C4-2B (cell line): Measurements from ENCODE around the gene MEX3A.

Experiments
- H3K27ac ChIP-seq: fragments of 450-650 bp; 2 replicates; pipeline ENCODE4 v1.5.1; 2017
- ZFX ChIP-seq: fragments of 450-650 bp; IDR thresholded peaks from 2 replicates; pipeline ENCODE4 v1.6.1; 2017
- TF ChIP-seq, protein P1 (sequence below): fragments of 450-650 bp; conservative IDR thresholded peaks from 2 replicates; pipeline ENCODE4 v1.5.1; 2017; ENCODE audit warnings: mild to moderate bottlenecking

The MEX3A gene, protein sequence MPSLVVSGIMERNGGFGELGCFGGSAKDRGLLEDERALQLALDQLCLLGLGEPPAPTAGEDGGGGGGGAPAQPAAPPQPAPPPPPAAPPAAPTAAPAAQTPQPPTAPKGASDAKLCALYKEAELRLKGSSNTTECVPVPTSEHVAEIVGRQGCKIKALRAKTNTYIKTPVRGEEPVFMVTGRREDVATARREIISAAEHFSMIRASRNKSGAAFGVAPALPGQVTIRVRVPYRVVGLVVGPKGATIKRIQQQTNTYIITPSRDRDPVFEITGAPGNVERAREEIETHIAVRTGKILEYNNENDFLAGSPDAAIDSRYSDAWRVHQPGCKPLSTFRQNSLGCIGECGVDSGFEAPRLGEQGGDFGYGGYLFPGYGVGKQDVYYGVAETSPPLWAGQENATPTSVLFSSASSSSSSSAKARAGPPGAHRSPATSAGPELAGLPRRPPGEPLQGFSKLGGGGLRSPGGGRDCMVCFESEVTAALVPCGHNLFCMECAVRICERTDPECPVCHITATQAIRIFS

DNA sequence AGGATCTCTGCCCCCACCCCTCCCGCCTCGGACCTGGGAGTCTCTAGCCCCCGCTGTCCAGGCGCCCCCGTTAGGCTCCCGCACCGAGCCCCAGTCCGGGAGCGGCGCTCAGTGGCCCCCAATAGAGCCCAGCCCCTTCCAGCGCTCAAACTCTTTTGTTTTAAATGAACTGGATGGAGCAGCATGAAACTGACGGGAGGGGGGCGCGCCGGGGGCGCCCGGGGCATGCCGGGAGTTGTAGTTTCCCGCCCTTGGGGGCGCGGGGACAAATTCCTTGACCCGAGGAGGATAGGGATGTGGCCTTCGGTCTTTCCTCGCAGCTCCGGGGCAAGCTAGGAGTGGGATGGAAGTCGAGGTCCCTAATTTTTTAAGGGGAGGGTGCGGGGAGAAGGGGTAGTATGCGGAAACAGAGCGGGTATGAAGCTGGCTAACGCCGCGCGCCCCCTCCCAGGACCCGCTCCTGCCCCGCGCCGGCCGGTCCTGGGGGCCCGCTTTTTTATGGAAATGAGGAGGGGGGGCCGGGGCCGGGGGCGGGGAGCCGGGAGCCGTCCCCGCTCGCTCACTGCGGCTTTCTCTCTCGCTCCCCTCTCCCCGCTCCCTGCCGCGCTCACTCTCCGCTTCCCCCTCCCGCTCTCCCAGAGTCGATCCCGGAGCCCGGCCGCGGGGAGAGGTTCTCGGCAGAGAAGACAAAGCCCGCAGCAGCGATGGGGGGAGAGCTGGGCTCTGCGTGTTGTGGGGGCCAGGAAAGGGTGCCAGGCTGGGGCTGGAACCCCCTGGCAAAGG is at the start of gene MEX3A:
MEX3A (minus strand) TSS at position 157 of the 783 bp plus-strand sequence. CDS start 467 bp downstream, outside the sequence.
- TF ChIP-seq, protein P1, sequence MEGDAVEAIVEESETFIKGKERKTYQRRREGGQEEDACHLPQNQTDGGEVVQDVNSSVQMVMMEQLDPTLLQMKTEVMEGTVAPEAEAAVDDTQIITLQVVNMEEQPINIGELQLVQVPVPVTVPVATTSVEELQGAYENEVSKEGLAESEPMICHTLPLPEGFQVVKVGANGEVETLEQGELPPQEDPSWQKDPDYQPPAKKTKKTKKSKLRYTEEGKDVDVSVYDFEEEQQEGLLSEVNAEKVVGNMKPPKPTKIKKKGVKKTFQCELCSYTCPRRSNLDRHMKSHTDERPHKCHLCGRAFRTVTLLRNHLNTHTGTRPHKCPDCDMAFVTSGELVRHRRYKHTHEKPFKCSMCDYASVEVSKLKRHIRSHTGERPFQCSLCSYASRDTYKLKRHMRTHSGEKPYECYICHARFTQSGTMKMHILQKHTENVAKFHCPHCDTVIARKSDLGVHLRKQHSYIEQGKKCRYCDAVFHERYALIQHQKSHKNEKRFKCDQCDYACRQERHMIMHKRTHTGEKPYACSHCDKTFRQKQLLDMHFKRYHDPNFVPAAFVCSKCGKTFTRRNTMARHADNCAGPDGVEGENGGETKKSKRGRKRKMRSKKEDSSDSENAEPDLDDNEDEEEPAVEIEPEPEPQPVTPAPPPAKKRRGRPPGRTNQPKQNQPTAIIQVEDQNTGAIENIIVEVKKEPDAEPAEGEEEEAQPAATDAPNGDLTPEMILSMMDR = no peak
- TF ChIP-seq ZFX = no peak
- peak within 1 kb of the TSS; percentile 34 for H3K27ac ChIP-seq

DNA sequence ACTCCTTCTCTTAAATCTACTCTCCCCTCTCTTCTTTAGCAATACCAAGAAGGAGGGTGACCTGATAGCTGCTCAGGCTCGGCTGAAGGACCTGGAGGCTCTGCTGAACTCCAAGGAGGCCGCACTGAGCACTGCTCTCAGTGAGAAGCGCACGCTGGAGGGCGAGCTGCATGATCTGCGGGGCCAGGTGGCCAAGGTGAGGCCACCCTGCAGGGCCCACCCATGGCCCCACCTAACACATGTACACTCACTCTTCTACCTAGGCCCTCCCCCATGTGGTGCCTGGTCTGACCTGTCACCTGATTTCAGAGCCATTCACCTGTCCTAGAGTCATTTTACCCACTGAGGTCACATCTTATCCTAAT is 48.3 kb upstream of the MEX3A start:
- no peak overlapping the region for H3K27ac ChIP-seq
- TF ChIP-seq ZFX = no peak
- TF ChIP-seq, protein P1 = peak; percentile 59

DNA sequence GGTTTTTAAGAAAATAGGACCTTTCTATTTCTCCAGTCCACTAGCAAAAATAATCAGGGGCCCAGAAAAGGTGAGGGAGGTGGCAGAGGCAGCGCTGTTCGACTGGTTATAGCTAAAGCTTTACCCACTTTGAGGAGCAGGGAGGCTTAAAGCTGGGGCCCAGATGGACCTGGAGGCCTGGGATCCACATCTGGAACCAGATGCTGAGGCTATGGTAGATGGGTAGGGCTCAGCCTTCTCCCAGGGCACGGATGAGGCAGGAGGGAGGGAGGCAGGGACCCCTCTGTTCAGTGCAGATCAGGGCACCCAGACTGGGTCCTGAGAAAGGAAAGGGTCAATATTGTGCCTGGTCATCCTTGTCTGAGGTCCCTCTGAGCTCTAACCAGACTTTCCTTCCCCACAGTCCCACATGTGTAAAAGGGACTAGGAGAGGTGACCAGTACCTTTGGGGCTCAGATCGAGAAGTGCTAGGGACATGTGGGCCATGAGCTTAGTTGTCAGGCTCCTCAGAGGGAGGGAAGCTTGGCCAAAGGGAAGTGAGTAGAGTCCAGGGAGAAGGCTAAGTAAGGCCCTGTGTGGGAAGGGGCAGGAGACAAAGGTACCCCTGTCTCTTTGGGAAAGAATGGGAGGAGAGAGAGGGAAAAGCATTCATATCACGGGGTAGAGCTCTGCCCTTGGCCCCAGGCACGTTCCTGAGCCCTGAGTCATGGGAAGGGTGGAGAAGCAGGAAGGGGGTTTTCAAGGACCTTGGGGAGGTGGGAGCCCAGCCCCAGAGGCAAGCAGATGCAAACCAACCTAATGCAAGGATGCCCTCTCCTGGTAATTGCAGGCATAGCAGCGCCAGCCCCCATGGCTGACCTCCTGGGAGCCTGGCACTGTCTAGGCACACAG is 47.7 kb upstream of the MEX3A start:
- H3K27ac ChIP-seq = no peak overlapping the region
- TF ChIP-seq ZFX = no peak
- TF ChIP-seq, protein P1 = peak; percentile 95

DNA sequence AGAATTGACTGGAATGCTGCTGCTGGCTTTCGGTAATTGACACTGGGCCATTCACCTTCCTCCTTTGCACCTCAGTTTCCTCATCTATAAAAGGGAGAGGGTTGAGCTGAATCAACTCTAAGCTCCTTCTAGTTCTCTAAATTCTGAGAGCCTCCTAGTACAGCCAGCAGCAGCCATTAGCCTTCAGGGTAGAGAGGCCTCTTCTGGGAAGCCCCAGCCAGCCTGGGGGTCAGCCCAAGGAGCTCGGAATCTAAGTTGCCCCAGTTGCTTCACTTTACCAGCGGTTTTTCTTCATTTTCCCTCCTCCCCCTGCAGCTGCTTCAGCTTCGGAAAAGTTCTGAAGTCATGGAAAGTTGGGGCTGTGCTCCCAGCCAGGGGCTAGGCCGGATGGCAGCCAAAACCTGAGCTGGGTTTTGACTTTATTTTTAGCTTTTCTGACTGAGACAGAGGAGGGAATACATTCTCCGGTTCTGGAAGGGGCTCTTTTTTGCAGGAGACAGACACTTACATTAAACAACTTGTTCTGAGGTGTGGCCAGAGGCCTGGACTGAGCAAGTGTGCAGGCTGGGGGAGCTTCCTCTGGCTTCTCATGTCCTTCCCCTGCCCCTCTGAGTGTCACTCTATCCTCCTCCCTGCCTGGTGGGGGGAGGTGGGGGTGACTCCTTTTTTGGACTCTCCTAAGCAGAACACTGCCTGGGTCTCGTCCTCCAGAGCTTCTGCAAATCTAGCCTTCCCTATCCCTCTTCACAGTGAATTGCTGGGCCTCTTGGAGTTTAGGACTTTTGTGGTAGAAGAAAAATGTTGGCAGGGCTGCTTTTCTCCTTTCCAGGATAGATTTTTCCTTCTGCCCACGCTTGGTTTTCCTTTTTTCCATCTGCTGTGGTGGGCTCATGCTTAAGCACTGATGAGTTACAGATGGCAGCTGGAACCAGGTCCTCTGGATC is 46.7 kb upstream of the MEX3A start:
- no peak overlapping the region for H3K27ac ChIP-seq
- TF ChIP-seq ZFX = no peak
- TF ChIP-seq, protein P1 = no peak

DNA sequence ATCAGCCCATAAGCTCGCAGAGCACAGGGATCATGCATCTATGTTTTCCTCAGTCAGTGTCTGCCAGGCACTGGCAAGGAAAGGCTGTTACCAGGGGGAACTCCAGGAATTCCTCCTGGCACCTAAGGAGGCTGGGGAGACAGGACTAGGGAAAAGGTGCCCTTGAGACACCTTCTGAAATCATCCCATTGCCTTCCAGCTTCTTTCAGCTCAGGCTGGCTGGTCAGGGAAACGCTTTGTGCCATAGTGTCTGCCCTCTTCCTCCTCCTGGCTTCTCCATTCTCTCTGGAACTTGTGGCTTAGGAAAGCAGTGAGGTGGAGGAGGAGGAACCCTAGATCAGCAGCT is 46.0 kb upstream of the MEX3A start:
- no peak overlapping the region for H3K27ac ChIP-seq
- TF ChIP-seq, protein P1 = no peak
- no peak for TF ChIP-seq ZFX
